ENCODE results near the gene GOLGA6C.

GRCh38 chr15:75213768-75214221 is 44.3 kb upstream of the GOLGA6C start:
- TF ChIP-seq CTCF (IDR thresholded peaks at IDR 0.05; ENCODE audit: extremely low read depth in 1 of 2, insufficient read depth in 1 of 2, low read depth in 1 of 2, low read length in 2 of 2) (no peak), MAX (IDR thresholded peaks at IDR 0.05; ENCODE audit: insufficient read depth, insufficient read length) (no peak), POLR2AphosphoS5 (IDR thresholded peaks at IDR 0.05; ENCODE audit: insufficient read depth, low read depth, low read length) (no peak), POLR2A (IDR thresholded peaks at IDR 0.05; ENCODE audit: low read depth, low read length) (no peak), EZH2 (IDR thresholded peaks at IDR 0.05; ENCODE audit: borderline replicate concordance, low read depth, low read length, severe bottlenecking) (no peak)
